ENCODE data around the gene EMILIN2.
A peak's percentile ranks its signal among the peaks of the same experiment; 100 is the strongest.

The EMILIN2 gene

GRCh38 chr18:2878656-2879330 lies 32.0 kb downstream of the EMILIN2 start:
- DNase-seq (ENCODE audit: low read depth): no peak

- no peak for DNase-seq (ENCODE audit: low read depth)
Measured at GRCh38 chr18:2879889-2880288, 33.1 kb downstream of the EMILIN2 start.

- no peak for DNase-seq (ENCODE audit: low read depth)
Measured at GRCh38 chr18:2880473-2880872, 33.7 kb downstream of the EMILIN2 start.

- DNase-seq (ENCODE audit: low read depth): peak; percentile 69
Measured at GRCh38 chr18:2881088-2881839, 34.5 kb downstream of the EMILIN2 start.

- peak; percentile 15 for DNase-seq (ENCODE audit: low read depth)
Measured at GRCh38 chr18:2881840-2882195, 35.0 kb downstream of the EMILIN2 start.

GRCh38 chr18:2882201-2882600 lies 35.4 kb downstream of the EMILIN2 start:
- no peak for DNase-seq (ENCODE audit: low read depth)

- DNase-seq (ENCODE audit: low read depth): no peak
Measured at GRCh38 chr18:2883076-2883735, 36.4 kb downstream of the EMILIN2 start.

- no peak for DNase-seq (ENCODE audit: low read depth)
Measured at GRCh38 chr18:2884706-2885285, 38.0 kb downstream of the EMILIN2 start.

GRCh38 chr18:2887470-2887869 lies 40.7 kb downstream of the EMILIN2 start:
- no peak for DNase-seq (ENCODE audit: low read depth)

- DNase-seq (ENCODE audit: low read depth): no peak
Measured at GRCh38 chr18:2889761-2890192, 43.0 kb downstream of the EMILIN2 start.

- no peak for DNase-seq (ENCODE audit: low read depth)
Measured at GRCh38 chr18:2890606-2891005, 43.8 kb downstream of the EMILIN2 start.

GRCh38 chr18:2891526-2892431 lies 45.0 kb downstream of the EMILIN2 start:
- DNase-seq (ENCODE audit: low read depth): no peak

- no peak for DNase-seq (ENCODE audit: low read depth)
Measured at GRCh38 chr18:2893056-2893455, 46.2 kb downstream of the EMILIN2 start.

GRCh38 chr18:2893676-2894075 lies 46.9 kb downstream of the EMILIN2 start:
- no peak for DNase-seq (ENCODE audit: low read depth)

- DNase-seq (ENCODE audit: low read depth): no peak
Measured at GRCh38 chr18:2894131-2894840, 47.5 kb downstream of the EMILIN2 start.

GRCh38 chr18:2894841-2895370 lies 48.1 kb downstream of the EMILIN2 start:
- DNase-seq (ENCODE audit: low read depth): no peak

GRCh38 chr18:2895391-2895790 lies 48.6 kb downstream of the EMILIN2 start:
- no peak for DNase-seq (ENCODE audit: low read depth)

GRCh38 chr18:2896990-2897389 lies 50.2 kb downstream of the EMILIN2 start:
- DNase-seq (ENCODE audit: low read depth): no peak

- no peak for DNase-seq (ENCODE audit: low read depth)
Measured at GRCh38 chr18:2897448-2898185, 50.8 kb downstream of the EMILIN2 start.

- DNase-seq (ENCODE audit: low read depth): peak; percentile 85
Measured at GRCh38 chr18:2898186-2898640, 51.4 kb downstream of the EMILIN2 start.
